ENCODE data around the gene GPR132. TPM values are rescaled to one million over a fixed set of nuclear protein-coding genes. Genes with fewer than 3 reads are reported as not detected.

The GPR132 gene
- total and polyA plus RNA-seq, 10 of the 15 experiments (the other 5 are each of a cell fraction or from before 2014, with no cell fraction given), result 1.9 to 49.3 (median 20.4) TPM

DNA sequence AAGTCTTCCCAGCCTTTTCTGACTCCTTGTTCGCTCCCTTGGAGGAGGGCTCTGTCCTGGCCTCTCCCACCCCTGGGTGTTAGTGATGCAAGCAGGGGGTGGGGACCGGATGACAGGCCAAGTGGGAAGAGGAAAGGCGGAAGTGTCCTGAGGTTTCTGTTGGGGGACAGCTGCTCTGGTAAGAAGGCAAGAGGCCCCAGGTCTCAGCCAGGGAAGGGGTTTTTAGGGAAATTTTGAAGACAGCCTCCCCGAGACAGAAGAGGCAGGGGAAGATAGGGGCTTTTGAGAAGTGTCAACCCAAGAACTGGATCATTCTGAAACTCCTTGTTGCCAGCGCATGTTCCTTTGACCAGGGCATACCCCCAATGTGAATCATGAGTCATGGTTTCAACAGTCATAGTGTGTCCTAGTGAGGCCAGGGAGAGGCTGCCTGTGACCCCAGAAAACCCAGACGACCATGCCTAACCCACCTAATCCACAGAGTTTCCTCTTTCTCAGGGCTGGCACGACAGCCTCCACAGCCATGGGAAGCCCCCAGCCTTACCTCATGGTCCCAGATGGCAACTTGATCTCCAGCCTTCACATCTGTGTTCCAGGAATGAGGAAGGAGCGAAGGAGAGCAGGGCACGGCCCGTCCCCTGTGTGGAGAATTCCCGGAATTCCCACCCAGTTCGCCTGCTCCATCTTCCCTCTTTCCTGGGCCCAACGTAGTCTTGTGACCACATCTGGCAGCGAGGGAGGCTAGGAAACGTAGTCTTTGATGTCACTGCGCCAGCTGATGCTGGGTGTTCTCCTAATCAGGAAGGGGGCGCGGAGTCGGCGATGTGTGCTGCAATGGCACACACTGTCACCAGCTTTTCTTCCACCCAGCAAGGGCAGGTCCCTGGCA is 4.9 kb upstream of the GPR132 start (continued):
- peak; percentile 91 for TF ChIP-seq POU2F2 (IDR thresholded peaks at IDR 0.05; ENCODE audit: borderline replicate concordance, low read depth, low read length)
- TF ChIP-seq, protein P1, sequence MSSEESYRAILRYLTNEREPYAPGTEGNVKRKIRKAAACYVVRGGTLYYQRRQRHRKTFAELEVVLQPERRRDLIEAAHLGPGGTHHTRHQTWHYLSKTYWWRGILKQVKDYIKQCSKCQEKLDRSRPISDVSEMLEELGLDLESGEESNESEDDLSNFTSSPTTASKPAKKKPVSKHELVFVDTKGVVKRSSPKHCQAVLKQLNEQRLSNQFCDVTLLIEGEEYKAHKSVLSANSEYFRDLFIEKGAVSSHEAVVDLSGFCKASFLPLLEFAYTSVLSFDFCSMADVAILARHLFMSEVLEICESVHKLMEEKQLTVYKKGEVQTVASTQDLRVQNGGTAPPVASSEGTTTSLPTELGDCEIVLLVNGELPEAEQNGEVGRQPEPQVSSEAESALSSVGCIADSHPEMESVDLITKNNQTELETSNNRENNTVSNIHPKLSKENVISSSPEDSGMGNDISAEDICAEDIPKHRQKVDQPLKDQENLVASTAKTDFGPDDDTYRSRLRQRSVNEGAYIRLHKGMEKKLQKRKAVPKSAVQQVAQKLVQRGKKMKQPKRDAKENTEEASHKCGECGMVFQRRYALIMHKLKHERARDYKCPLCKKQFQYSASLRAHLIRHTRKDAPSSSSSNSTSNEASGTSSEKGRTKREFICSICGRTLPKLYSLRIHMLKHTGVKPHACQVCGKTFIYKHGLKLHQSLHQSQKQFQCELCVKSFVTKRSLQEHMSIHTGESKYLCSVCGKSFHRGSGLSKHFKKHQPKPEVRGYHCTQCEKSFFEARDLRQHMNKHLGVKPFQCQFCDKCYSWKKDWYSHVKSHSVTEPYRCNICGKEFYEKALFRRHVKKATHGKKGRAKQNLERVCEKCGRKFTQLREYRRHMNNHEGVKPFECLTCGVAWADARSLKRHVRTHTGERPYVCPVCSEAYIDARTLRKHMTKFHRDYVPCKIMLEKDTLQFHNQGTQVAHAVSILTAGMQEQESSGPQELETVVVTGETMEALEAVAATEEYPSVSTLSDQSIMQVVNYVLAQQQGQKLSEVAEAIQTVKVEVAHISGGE (CRISPR knock-in tag; IDR thresholded peaks at IDR 0.05), result no peak
- TF ChIP-seq, protein P2, sequence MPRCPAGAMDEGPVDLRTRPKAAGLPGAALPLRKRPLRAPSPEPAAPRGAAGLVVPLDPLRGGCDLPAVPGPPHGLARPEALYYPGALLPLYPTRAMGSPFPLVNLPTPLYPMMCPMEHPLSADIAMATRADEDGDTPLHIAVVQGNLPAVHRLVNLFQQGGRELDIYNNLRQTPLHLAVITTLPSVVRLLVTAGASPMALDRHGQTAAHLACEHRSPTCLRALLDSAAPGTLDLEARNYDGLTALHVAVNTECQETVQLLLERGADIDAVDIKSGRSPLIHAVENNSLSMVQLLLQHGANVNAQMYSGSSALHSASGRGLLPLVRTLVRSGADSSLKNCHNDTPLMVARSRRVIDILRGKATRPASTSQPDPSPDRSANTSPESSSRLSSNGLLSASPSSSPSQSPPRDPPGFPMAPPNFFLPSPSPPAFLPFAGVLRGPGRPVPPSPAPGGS (IDR thresholded peaks at IDR 0.05; ENCODE audit: borderline replicate concordance, insufficient read depth, low read depth, low read length, poor library complexity, severe bottlenecking), result peak; percentile 97
- TF ChIP-seq, protein P3, sequence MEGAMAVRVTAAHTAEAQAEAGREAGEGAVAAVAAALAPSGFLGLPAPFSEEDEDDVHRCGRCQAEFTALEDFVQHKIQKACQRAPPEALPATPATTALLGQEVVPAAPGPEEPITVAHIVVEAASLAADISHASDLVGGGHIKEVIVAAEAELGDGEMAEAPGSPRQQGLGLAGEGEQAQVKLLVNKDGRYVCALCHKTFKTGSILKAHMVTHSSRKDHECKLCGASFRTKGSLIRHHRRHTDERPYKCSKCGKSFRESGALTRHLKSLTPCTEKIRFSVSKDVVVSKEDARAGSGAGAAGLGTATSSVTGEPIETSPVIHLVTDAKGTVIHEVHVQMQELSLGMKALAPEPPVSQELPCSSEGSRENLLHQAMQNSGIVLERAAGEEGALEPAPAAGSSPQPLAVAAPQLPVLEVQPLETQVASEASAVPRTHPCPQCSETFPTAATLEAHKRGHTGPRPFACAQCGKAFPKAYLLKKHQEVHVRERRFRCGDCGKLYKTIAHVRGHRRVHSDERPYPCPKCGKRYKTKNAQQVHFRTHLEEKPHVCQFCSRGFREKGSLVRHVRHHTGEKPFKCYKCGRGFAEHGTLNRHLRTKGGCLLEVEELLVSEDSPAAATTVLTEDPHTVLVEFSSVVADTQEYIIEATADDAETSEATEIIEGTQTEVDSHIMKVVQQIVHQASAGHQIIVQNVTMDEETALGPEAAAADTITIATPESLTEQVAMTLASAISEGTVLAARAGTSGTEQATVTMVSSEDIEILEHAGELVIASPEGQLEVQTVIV (IDR thresholded peaks at IDR 0.05; ENCODE audit: borderline replicate concordance, partially characterized antibody), result peak; percentile 47
- TF ChIP-seq SPI1 (IDR thresholded peaks at IDR 0.05; ENCODE audit: borderline replicate concordance, insufficient read depth, low read depth, low read length), result peak; percentile 76
- no peak for TF ChIP-seq PAX8 (IDR thresholded peaks at IDR 0.05)
- peak; percentile 94; the same call in 1 of the 2 replicates for TF ChIP-seq NBN (IDR thresholded peaks at IDR 0.05)
- TF ChIP-seq STAT3 (IDR thresholded peaks at IDR 0.05; ENCODE audit: low read depth, low read length), result peak; percentile 99
- peak; percentile 84 for TF ChIP-seq MXI1 (IDR thresholded peaks at IDR 0.05; ENCODE audit: low read depth, low read length)
- TF ChIP-seq GABPA (IDR thresholded peaks at IDR 0.05; ENCODE audit: low read depth), result no peak
- TF ChIP-seq HDAC6 (IDR thresholded peaks at IDR 0.05; ENCODE audit: unreplicated experiment), result no peak
- peak; percentile 98 for TF ChIP-seq TBL1XR1 (IDR thresholded peaks at IDR 0.05; ENCODE audit: low read depth, low read length)
- TF ChIP-seq KLF5 (IDR thresholded peaks at IDR 0.05; ENCODE audit: partially characterized antibody), result peak; percentile 95
- TF ChIP-seq SIN3A (IDR thresholded peaks at IDR 0.05; ENCODE audit: low read depth, low read length), result 0 out of 2 replicates have a peak, but pooled peaks have one; percentile 34
- no peak for TF ChIP-seq NFXL1 (IDR thresholded peaks at IDR 0.05; ENCODE audit: borderline replicate concordance)
- TF ChIP-seq HDAC2 (IDR thresholded peaks at IDR 0.05), result no peak
- TF ChIP-seq NFIC (IDR thresholded peaks at IDR 0.05; ENCODE audit: low read depth, low read length), result no peak
- peak; percentile 75 for TF ChIP-seq CHD2 (IDR thresholded peaks at IDR 0.05; ENCODE audit: borderline replicate concordance, low read depth, low read length)
- TF ChIP-seq FOXK2 (IDR thresholded peaks at IDR 0.05), result no peak; the same call in 1 of the 2 replicates
- peak; percentile 99 for TF ChIP-seq NR2F1 (conservative IDR thresholded peaks at IDR 0.05)
- TF ChIP-seq NFYA (IDR thresholded peaks at IDR 0.05; ENCODE audit: borderline replicate concordance, low read depth, low read length), result no peak
- peak; percentile 19; the same call in 1 of the 2 replicates for TF ChIP-seq POLR2A (IDR thresholded peaks at IDR 0.05; ENCODE audit: low read depth, low read length)
